H1 (cell line): ENCODE results near the gene GSTM2. TPM values are rescaled to one million over a fixed set of nuclear protein-coding genes. Genes with fewer than 3 reads are reported as not detected.

Experiments used
- BCL11A ChIP-seq, 2 experiments: IDR thresholded peaks; one replicate each; pipeline ENCODE4 v1.6.1; 2011; ENCODE audit warnings: low read depth in 2 of 2, low read length in 2 of 2, mild to moderate bottlenecking in 2 of 2
- CBX5 ChIP-seq: fragments of 300-800, 300-1000 bp; sonication (generic); IDR thresholded peaks from 2 replicates; pipeline ENCODE4 v1.7.1; 2016; ENCODE audit warnings: antibody characterized with exemption, low read length, low read depth
- EZH2 ChIP-seq: fragments of 200-600 bp; sonication (generic); IDR thresholded peaks from 2 replicates; pipeline ENCODE4 v1.7.1; 2012; ENCODE audit warnings: low read depth, mild to moderate bottlenecking, moderate library complexity, low read length, inconsistent platforms; ENCODE audit not compliant: severe bottlenecking
- MAX ChIP-seq: IDR thresholded peaks from 2 replicates; pipeline ENCODE4 v1.6.1; 2012; ENCODE audit warnings: inconsistent platforms
- SIRT6 ChIP-seq: IDR thresholded peaks from one replicate; pipeline ENCODE4 v1.7.1; 2012; ENCODE audit warnings: low read length, inconsistent platforms
- polyA plus RNA-seq, 7 experiments: library from polyadenylated mRNA; depleted of rRNA in 3 of 7; stranded (reverse) in 5 of 7; unstranded in 2 of 7; fragments of >200 nt in 5 of 7; fragments of 200-250 nt in 2 of 7; gene quantifications; 1 replicate in 5 of 7; 2 replicates in 1 of 7; 4 replicates in 1 of 7; pipeline versions ENCODE4 v1.2.1 to v1.2.3, GENCODE V29; 2011 to 2013; ENCODE audit warnings: missing spikeins in 2 of 7, mixed read lengths in 2 of 7
- total RNA-seq: library from RNA; stranded (reverse); fragmentation: NEBNext Ultra II Directional; extraction: Animal tissue kit (Norgen Biotek cat#: 25700); gene quantifications from 2 replicates; pipeline ENCODE4 v1.2.1, GENCODE V29; 2021

Gene GSTM2
- total and polyA plus RNA-seq, 2 of the 8 experiments (the other 6 are each of a cell fraction or from before 2014, with no cell fraction given), result 9.6 to 23.1 TPM

DNA sequence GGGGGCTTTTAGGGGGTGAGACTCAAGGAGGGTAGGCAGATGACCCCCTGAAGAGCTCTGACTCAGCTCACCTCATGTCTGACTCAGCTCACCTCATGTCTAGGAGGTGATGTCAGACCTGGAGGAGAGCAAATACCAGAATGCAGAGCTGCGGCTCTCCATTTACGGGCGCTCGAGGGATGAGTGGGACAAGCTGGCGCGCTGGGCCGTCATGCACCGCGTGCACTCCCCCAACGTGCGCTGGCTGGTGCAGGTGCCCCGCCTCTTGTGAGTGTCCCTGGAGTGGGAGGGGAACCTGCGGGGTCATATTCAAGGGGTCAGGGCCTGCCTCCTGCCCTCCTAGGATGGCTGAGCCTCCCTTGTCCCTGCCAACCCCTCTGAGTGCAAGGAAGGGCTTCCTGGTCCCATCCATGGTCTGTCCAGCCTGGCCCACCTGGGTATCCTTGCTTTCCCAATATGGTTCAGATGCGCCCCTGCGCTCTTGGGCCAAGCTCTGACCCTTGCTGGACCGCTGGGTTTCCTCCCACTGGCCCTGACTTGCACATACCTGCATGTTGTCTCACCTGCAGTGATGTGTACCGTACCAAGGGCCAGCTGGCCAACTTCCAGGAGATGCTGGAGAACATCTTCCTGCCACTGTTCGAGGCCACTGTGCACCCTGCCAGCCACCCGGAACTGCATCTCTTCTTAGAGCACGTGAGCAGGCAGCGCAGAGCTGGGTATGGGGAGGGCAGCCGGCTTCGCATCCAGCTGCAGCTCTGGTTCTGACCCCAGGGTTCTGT lies 39.1 kb upstream of the GSTM2 start (continued):
- TF ChIP-seq CBX5, result no peak
- TF ChIP-seq SIRT6, result no peak
- no peak for TF ChIP-seq EZH2
- TF ChIP-seq BCL11A (IDR thresholded peaks at IDR 0.05; ENCODE audit: low read depth in 2 of 2, low read length in 2 of 2), result no peak
- no peak for TF ChIP-seq MAX
